ENCODE data around the gene SHC2.
"Not testable (repeated sequence)": the region's sequence is repeated elsewhere in the genome, so short reads cannot be mapped to it uniquely, and the experiment has no call there.

The SHC2 gene

DNA sequence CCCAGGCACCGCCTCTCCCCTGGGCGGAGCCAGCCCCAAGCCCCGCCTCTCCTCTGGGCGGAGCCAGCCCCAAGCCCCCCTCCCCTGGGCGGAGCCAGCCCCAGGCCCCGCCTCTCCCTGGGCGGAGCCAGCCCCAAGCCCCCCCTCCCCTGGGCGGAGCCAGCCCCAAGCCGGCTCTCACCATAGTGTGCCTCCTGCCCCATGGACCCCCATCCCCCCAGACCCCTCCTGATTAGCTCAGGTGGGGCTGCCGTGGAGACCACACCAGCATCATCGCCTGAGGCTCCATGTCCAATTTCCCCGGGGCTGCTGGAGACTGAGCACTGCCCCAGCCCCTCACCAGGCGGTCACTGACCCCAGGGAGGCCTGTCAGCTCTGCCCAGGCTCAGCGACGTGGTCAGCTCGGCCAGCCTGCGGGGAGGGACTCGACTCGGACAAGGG, 31.3 kb upstream of the SHC2 start:
- DNase-seq, result no peak

DNA sequence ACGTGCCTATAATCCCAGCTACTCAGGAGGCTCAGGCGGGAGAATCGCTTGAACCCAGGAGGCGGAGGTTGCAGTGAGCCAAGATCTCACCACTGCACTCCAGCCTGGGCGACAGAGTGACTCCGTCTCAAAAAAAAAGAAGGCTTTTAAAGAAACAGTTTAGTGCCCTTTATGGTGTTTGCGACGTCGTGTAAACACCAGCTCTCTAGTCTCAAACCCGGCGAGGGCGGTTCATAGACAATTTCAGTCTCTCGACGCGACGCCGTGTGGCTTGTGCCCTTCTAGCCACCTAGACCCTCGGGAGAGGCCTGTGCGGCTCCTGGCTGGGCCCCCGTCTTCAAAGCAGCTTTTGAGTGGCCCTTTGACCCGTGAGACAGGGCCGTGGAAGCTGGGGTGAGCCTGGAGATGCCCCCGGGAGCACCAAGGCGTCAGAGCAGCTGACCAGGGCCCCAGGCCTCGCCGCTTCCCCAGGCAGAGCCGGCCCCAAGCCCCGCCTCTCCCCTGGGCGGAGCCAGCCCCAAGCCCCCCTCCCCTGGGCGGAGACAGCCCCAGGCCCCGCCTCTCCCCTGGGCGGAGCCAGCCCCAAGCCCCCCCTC, 30.4 kb upstream of the SHC2 start:
- DNase-seq, result peak; percentile 31

DNA sequence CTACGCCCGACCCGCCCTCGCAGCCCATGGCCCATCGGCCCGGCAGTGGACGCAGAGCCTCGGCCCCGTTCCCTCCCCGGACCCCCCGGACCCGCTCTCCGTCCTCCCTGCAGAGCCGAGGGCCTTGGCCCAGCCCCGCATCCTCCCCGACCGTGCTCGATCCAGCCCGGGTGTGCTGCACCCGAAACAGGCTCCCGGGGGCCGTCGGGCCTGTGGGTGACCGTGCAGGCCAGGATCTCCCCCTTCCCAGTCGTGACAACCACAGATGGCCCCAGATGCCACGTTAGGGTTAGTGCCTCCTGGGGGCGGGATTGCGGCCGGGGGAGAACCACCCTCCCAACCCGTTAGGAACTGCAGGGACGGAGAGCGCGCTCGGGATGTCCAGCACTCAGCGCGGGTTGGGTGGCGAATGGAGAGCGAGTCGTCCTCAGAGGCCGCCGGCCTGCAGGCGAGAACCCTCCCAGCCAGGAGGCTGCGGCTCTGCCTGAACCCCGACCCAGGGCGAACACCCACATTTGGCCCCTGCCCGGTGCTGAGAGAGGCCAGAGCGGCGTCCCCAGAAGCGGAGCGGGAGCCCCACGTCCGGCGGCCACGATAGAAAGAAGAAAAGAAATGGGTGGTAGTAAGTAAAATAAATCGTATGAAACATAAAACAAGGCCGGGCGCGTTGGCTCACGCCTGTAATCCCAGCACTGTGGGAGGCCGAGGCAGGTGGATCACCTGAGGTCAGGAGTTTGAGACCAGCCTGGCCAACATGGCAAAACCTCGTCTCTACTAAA, 28.8 kb upstream of the SHC2 start:
- no peak for DNase-seq

DNA sequence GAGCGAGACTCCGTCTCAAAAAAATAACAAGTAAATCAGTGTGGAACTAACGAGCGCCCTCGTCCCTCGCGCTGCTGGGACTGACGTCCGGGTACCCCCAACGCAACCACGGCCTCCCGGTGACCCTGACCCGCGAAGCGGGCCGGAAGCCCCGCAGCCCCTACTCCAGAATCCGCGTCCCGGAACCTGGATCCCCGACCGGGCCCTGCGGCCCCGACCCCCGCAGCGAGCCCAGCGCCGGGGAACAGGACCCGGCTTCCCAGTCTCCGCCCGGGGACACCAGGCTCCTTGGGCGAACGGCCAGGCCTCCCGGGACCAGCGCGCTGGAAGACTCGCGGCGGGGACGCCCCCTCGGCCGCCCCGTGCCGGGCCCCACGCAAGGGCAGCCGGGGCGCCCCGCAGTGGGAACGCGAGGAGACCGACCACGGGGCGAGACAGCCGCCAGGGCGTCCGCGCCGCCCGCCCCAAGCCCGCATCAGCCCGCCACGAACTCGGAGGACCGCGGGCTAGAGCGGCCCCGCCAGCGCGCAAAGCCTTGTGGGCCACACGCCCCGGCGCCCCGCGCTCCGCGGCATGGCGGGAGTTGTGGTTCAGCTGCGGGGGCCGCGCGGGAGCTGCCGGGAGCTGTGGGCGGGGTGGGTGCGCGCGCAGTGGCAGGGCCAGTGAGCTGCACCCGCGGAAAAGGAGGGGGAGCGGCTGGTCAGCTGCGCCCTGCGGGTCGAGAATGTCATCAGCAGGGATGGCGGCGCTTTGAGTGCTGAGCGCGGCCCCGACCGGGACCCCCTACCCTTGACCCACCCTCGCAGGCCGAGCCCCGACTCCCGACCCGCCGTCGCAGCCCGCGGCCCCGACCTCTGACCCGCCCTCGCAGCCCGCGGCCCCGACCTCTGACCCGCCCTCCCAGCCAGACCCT, 27.9 kb upstream of the SHC2 start:
- DNase-seq, result peak; percentile 94

DNA sequence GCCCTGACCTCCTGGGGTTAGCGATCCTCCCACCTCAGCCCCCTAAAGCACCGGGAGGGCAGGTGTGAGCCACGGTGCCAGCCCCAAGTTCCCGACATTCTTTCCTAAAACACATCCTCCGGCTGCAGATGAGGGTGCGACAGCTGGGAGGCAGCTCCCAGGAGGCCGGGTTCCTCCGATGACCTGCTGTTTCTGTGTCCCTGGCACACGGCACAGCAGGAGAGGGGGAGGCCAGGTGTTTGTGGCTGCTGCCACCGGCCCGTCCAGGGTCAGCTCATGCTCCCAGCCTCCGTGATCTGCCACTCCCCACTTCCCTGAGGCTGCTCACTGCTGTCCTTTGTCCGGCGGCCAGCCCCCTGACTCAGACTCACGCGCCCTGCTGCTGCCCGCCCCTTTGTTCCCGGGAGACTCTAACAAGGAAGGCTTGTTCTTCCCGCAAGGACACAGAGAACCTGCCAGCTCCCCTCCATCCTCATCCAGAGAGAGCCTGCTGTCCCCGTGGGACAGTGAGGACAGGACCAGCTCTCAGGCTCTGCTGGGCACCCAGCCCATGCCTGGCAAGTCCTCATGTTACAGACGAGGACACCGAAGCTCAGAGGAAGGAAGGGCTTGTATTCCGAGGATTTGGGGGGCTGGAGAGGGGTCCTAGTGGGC, 24.9 kb upstream of the SHC2 start:
- no peak for DNase-seq

DNA sequence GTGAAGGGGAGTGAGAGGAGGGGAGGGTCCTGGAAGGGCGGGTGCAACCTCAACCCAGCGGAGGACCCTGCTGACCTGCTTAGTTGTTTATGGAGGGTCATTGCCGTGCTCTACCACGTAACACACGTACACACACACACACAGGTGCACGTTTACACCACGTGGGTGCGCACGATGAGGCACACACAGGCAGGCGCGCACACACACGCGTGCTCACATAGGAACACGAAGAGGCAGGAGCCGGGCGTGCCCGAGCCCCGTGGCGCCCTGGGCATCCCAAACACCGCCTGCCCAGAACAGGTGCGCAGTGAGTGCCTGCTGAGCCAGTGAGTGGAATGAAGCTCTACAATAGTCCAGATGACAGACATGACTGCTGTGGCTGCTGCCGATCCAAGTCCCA, 24.2 kb upstream of the SHC2 start:
- DNase-seq, result no peak

DNA sequence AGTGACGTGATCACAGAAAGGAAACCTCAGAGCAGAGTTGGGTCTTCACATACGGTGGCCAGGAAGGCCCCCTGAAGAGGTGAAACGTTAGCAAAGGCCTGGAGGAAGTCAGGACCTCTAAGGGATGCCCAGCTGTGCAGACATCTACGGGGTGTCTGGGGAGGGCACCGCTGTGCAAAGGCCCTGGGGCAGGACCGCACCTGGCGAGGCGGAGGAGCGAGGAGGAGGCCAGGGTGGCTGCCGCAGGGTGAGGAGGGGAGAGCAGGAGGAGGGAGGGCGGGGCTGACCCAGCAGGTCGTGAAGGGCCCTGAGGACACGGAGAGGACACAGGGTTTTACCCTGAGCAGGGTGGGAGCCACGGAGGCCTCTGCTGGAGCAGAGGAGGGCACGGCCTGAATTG, 23.7 kb upstream of the SHC2 start:
- no peak for DNase-seq

DNA sequence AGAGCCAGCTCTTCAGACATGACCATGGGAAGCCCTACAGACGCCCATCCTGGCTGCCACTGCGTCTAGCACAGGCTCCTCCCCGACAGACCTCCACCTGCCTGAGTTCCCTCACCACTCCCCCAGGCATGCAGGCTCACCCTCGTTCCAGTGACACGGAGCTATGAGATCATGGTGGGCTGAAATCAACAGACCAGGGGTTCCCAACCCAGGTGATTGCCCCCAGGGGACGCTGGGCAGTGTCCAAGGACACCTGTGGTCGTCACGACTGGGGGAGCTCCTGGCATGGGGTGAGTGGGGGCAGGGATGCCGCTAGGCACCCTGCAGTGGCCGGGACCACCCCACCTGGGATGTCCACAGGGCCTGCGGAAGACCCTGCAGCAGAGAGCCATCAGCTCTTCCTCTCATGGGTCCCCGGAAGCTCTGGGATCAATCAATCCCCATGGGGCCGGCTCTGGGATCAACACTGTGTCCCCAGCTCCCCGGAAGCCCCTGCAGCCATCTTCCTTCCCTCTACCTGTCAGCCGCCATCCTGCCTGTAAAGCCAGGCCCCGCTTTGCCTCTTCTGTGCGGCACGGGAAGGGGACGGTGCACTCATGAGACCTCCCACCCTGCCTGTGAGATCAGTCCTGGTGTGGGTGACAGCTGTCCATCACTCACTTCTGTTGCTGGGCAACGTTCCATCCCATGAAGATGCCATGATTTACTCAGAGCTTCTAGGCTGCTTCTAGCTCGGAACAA, 22.7 kb upstream of the SHC2 start:
- DNase-seq, result no peak

DNA sequence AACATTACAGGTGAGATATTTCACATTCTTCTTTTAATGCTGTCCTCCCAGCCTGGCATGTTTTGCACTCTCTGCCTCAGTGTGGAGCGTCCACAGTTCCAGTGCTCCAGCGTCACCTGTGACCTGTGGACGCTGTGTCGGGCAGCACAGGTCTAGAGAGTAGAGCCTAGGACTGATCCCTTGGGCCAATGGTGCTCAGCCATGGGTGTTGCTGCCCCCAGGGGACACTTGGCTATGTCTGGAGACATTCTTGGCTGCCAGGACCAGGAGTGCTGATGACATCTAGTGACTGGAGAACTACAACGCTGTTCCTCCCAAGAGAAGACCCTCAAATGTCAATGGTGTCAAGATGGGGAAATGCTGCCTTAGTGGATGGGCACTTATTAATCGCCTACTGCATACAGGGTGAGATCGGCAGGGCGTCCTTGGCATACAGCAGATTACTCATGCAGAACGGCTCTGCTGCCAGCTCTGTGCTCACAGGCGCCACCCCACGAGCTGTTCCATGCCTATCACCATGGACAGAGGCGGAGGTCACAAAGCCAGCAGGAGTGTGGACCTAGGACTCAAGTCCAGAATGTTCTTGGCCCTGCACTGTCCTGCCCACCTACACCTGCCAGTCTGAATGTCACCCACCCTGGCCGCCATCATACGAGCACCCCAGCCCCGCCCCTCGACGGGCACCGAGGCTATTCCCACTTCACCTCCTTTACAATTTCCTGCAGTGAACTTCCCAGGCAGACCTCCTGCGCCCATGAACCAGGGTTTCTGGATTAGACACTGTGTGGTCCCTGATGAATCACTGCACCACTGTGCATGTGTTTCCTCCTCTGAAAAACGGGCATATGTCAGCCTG, 21.6 kb upstream of the SHC2 start:
- no peak for DNase-seq

DNA sequence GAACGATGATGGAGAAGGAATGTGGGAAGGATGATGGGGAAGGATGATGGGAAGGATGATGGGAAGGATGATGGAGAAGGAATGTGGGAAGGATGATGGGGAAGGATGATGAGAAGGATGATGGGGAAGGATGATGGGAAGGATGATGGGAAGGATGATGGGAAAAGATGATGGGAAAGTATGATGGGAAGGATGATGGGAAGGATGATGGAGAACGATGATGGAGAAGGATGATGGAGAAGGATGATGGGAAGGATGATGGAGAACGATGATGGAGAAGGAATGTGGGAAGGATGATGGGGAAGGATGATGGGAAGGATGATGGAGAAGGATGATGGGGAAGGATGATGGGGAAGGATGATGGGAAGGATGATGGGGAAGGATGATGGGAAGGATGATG, 20.3 kb upstream of the SHC2 start:
- DNase-seq, result not testable (repeated sequence)

DNA sequence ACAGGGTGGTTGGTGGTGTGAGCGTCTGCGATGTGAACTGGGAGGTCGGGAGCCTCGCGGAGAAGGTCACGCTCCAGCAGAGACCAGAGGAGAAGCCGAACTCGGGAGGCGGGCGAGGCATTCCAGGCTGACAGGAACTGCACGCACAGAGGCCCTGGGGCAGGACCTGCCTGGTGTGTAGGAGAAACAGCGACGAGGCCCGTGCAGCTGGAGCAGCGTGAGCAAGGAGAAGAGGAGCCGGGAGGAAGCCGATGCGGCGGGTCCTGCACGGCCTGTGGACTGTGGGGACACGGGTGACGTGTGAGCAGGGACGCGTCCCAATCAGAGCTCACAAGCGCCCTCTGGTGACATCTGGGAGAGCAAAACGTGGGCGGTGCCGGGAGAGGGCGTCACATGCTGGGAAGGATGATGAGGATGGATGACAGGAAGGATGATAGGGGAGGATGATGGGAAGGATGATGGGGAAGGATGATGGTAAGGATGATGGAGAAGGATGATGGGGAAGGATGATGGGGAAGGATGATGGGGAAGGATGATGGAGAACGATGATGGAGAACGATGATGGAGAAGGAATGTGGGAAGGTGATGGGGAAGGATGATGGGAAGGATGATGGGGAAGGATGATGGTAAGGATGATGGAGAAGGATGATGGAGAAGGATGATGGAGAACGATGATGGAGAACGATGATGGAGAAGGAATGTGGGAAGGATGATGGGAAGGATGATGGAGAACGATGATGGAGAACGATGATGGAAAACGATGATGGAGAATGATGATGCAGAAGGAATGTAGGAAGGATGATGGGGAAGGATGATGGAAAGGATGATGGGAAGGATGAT, 19.4 kb upstream of the SHC2 start:
- peak; percentile 61 for DNase-seq

DNA sequence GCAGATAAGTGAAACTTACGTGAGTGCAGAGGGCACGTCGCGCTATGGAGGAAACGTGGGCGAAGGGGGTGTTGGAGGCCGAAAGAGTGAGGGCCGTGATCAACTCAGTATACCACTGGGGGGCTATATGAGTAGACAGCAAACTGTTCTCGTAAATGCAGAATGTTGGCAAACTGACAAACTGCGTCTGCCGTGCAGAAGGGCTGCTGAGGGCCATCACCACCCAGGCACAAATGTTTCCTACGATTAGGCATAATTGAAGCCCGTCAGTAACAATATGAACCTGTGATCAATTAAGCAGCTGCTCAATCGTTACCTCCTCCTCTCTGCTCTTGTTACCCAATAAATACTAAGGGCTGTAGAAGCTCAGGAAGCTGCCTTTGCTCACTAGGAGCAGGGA, 18.1 kb upstream of the SHC2 start:
- no peak for DNase-seq

DNA sequence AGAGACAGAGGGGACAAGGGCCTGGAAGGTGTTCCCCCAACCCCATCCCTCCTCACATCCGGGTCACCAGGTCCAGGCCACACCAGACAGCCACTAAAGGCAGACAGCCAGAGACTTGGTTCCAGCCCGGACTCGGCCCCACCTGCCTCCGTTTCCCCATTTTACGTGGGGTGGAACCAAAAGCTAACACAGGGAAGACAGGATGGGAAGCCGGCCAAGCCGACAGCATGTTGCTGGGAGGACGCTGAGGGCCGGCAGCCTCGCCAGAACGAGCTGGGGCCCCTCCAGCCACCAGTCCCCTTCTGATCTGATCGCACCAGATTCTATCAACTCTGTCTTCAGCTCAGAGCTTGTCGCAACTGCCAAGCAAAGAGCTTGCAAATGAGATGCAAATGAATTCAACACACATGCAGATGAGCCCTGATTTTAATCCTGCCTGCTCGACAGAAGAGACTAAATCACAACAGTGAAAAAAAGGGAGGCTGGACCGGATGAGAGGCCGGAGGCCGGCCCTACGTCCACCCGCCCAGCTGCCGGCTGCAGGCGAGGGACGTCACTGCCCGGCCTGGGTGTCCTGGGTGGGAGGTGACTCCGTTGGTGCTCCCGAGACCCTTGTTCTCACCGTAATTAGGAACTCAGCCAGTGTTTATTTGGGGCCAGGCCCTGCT, 17.5 kb upstream of the SHC2 start:
- DNase-seq, result no peak

DNA sequence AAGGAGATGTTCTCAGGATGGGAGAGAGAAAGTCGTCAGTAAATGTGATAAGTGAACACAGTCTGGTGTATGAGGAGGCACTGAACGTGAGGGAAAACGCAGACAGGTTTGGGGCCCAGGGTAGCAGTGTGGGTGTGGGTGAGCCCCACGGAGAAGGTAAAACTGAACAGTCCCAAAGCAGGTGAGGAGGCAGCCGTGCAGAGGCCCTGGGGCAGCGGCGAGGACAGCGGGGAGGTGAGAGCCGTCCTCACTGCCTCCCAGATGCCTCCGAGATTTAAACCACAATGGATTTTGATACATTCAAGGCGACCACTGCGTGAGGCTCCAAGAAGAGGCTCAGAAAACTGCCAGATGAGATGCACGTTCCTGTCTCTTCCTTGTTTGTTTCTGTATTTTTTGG, 14.5 kb upstream of the SHC2 start:
- DNase-seq, result no peak

DNA sequence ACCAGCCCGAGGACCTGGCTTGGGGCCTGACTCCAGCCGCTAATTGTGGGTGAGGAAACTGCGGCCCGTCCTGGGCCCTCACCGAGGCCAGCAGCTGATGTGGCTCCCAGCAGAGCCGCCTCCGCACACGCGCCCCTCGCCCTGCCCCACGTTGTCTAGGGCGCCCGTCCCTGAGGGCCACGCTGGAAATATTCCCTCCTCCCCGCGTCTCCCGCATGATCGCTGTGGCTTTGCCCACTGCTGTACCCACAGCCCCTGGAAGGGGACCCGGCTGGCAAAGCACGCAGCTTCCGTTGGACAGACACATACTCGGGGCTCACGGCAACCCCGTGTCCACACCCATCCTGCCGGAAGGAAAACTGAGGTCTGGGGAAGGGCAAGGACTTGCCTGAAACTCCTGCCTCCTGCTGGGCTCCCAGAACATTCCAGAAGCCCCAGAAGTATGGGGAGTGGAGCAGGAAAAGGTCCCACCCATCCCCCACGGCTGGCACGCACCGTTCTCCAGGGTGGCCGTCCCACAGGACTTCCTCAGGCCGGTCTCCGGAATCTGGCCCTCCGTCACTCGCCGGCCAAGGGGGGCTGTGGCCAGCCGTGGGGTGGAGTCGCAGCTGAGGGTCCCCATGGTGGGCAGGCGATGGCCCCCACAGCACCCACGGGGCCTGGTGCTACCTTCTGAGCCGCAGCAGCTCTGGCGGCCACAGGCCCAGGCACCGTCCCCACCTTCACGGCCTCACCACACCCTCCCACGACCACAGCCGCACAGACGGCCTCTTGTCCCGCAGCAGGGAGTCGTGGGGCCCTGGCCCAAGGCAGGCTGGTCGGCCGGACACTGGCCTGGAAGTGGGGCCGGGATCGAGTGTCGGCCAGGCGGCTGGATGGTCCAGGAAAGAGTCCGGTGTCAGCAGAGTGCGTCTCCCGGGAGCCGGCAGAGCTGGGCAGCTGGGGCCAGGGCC, 13.6 kb upstream of the SHC2 start:
- DNase-seq, result no peak

DNA sequence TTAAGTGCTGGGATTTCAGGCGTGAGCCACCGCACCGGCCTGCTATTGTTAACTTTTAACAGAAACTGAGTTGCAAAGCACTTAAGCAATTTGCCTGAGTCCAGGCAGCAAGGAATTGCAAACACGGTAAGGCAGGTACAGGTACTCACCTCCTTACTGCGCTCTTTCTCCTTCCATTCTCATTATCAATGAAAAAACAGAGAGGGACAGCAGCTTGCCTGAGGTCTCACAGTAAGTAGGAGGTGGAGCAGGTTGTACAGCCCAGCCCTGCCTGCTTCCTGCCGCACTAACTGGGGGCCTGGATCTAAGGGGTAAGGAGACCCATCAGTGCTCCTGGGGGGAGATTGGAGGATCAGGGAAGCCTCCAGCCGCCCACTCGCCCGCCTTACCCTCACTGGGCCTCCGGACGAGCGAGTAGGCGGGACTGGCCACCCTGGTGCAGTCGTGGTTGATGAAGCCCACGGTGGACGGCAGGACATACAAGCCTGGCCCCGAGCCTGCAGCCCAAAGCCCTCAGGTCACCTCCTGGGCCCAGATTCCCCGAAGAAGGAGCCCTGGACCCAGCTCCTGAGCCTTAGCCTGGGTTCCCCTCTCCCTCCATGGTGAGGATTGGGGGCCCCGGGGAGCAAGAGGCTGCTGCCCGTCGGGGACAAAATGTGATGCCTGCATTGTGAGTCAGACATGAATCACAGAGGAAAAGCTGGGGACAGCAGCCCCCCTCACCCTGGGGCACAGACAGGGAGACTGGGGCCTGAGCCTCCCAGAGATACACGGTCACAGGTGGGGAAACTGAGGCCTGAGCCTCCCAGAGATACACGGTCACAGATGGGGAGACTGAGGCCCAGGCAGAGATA, 11.4 kb upstream of the SHC2 start:
- no peak for DNase-seq

DNA sequence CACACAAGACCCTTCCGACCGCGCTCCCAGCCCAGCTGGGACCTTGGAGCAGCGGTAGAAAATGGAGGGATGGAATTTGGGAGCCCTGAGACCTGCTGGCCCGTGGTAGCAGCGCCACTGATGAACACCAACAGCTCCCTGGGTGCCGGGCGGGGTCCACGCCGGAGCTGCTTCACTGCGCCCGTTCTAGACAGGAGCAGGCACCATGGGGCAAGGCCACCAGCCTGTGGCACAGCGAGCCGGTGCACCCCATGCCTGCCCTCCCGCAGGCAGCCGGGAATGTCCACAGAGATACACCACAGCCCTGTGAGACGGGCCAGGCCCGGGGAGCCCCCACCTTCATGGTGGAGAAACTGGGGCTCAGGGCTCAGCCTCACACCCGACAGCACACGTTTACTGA, 9.9 kb upstream of the SHC2 start:
- DNase-seq, result no peak

DNA sequence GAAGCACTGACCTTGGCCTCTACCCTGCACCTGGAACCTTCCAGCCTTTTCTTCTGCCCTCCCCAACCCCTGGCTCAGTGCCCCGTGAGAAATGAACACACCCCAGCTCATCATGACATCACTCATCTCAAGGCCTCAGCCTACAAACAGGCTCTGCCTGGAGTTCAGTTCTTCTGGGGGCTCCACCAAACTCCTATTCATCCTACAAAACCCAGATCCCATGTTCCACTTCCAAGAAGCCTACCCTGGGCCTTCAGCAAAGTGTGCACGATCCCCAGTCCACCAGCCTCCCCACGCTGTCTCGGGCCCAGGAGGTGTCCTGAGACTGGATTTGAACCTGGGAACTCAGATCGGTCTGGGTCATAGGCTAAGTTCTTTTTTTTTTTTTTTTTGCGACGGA, 9.0 kb upstream of the SHC2 start:
- no peak for DNase-seq
